HL-60 (cell line): Measurements from ENCODE around the gene RABGAP1L.
"Not testable (repeated sequence)": the region's sequence is repeated elsewhere in the genome, so short reads cannot be mapped to it uniquely, and the experiment has no call there.

Experiments
- DNase-seq, 2 experiments: peaks; one replicate each; pipeline ENCODE4 v3.0.0-alpha.2; 2010 to 2020; ENCODE audit warnings: low read depth in 1 of 2, low spot score in 1 of 2
- H3K27ac ChIP-seq: fragments of 250-450 bp; sonication (Bioruptor Pico); replicated peaks from 2 replicates; pipeline ENCODE4 v1.5.1; 2020; ENCODE audit warnings: mild to moderate bottlenecking, moderate library complexity
- H3K27me3 ChIP-seq: fragments of 250-450 bp; sonication (Bioruptor Pico); 2 replicates; pipeline ENCODE4 v1.5.1; 2021; ENCODE audit warnings: mild to moderate bottlenecking, moderate library complexity; ENCODE audit not compliant: insufficient read depth, poor library complexity, severe bottlenecking
- H3K4me3 ChIP-seq: replicated peaks from 2 replicates; pipeline ENCODE4 v1.5.1; 2011; ENCODE audit warnings: mild to moderate bottlenecking, control low read depth, low read length; ENCODE audit not compliant: insufficient read depth
- CTCF ChIP-seq: IDR thresholded peaks from one replicate; pipeline ENCODE4 v1.5.1; 2011; ENCODE audit warnings: low read length, control low read depth, inconsistent platforms; ENCODE audit not compliant: insufficient read depth
- GABPA ChIP-seq: IDR thresholded peaks from 2 replicates; pipeline ENCODE4 v1.6.1; 2012; ENCODE audit warnings: low read depth
- POLR2AphosphoS5 ChIP-seq: IDR thresholded peaks from 2 replicates; pipeline ENCODE4 v1.6.1; 2012; ENCODE audit warnings: low read depth
- REST ChIP-seq: IDR thresholded peaks from 2 replicates; pipeline ENCODE4 v1.6.1; 2012; ENCODE audit warnings: low read depth; ENCODE audit not compliant: insufficient replicate concordance
- SPI1 ChIP-seq: IDR thresholded peaks from 2 replicates; pipeline ENCODE4 v1.6.1; 2012; ENCODE audit warnings: low read depth, mild to moderate bottlenecking, borderline replicate concordance

Gene RABGAP1L

GRCh38 chr1:175037416-175037815, 878.1 kb downstream of the RABGAP1L start:
- H3K27me3 ChIP-seq: no peaks in the 10 kb centered on the region
- TF ChIP-seq SPI1 (peak; percentile 12; the same call in 1 of the 2 replicates), REST (no peak)
- no peak overlapping the region for H3K4me3 ChIP-seq
- DNase-seq: no peak
- H3K27ac ChIP-seq: no peak overlapping the region

GRCh38 chr1:175040324-175040879, 881.1 kb downstream of the RABGAP1L start:
- Histone ChIP-seq H3K27me3 (no peaks in the 10 kb centered on the region), H3K27ac (no peak overlapping the region), H3K4me3 (no peak overlapping the region)
- DNase-seq: no peak
- TF ChIP-seq CTCF: no peak
- no peak for TF ChIP-seq REST
- TF ChIP-seq POLR2AphosphoS5: no peak
- no peak for TF ChIP-seq SPI1
- no peak for TF ChIP-seq GABPA

- Histone ChIP-seq H3K27ac (no peak overlapping the region), H3K4me3 (no peak overlapping the region), H3K27me3 (no peaks in the 10 kb centered on the region)
- TF ChIP-seq SPI1 (no peak), REST (no peak), GABPA (no peak), CTCF (no peak), POLR2AphosphoS5 (no peak)
- no peak for DNase-seq
These were observed 883.3 kb downstream of the RABGAP1L start for GRCh38 chr1:175042650-175043049.

- H3K27ac ChIP-seq: no peak overlapping the region
- TF ChIP-seq POLR2AphosphoS5 (no peak), SPI1 (no peak), REST (no peak), CTCF (no peak), GABPA (no peak)
- no peak for DNase-seq
These were observed 884.5 kb downstream of the RABGAP1L start for GRCh38 chr1:175043824-175044223.

GRCh38 chr1:175044591-175044990, 885.3 kb downstream of the RABGAP1L start:
- H3K4me3 ChIP-seq, DNase-seq, H3K27me3 ChIP-seq, H3K27ac ChIP-seq: not testable (repeated sequence)

More at GRCh38 chr1:175043824-175044223, 884.5 kb downstream of the RABGAP1L start:
- H3K4me3 ChIP-seq: no peak overlapping the region
- H3K27me3 ChIP-seq: no peaks in the 10 kb centered on the region
